GM12864 (cell line): ENCODE results near the gene TMEM125.
A peak's percentile ranks its signal among the peaks of the same experiment; 100 is the strongest.

Experiments
- DNase-seq: peaks from one replicate; pipeline ENCODE4 v3.0.0-alpha.2; 2011; ENCODE audit warnings: low read depth
- H3K4me3 ChIP-seq: 2 replicates; pipeline ENCODE4 v1.5.1; 2011; ENCODE audit warnings: mild to moderate bottlenecking, low read depth, low read length, control low read depth
- TF ChIP-seq, protein P1 (sequence below): IDR thresholded peaks from 2 replicates; pipeline ENCODE4 v1.5.1; 2011; ENCODE audit warnings: low read depth, mild to moderate bottlenecking, moderate library complexity, low read length, control low read depth, inconsistent platforms; ENCODE audit errors: missing control alignments

The TMEM125 gene

DNA sequence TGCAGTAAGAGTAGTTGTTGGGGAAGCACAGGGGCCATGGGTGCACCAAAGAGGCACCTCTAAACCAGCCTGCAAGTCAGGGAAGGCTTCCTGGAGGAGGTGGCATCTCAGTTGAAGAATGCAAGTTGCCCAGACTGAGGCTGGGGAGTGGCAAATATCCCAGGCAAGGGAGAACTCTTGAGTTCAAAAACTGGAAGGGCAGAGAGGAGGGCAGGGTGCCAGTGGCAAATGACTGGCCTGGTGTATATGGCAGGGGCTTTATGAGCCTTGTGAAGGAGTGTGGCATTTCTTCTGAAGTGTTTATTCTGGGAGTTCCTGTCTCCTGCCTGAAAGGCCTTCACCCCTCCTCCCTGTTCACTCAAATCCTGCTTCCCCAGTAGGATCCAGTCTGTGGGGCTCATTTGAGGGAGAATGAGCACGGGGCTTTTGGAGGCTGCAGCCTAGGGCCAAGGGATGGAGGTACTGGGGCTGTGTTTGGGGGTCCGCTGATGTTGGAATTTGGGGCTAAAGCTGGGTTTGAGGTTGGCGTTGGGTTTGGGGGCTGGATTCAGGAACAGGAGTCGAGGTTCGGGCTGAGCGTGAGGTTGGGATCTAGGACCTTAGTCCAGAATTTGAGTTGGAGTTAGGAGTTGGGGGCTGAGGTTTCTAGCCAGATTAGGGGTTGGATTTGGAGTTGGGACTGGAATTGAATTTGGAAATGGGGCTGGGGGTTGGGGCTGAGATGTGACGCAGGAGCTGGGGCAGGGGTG is at the start of gene TMEM125:
TSS of gene TMEM125 (plus strand) at position 357 of the 749 bp plus-strand sequence. CDS start 2,740 bp downstream, outside the sequence.
- TF ChIP-seq, protein P1, sequence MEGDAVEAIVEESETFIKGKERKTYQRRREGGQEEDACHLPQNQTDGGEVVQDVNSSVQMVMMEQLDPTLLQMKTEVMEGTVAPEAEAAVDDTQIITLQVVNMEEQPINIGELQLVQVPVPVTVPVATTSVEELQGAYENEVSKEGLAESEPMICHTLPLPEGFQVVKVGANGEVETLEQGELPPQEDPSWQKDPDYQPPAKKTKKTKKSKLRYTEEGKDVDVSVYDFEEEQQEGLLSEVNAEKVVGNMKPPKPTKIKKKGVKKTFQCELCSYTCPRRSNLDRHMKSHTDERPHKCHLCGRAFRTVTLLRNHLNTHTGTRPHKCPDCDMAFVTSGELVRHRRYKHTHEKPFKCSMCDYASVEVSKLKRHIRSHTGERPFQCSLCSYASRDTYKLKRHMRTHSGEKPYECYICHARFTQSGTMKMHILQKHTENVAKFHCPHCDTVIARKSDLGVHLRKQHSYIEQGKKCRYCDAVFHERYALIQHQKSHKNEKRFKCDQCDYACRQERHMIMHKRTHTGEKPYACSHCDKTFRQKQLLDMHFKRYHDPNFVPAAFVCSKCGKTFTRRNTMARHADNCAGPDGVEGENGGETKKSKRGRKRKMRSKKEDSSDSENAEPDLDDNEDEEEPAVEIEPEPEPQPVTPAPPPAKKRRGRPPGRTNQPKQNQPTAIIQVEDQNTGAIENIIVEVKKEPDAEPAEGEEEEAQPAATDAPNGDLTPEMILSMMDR, result no peak
- DNase-seq, result no peak
- H3K4me3 ChIP-seq, result no peak within 1 kb of the TSS

DNA sequence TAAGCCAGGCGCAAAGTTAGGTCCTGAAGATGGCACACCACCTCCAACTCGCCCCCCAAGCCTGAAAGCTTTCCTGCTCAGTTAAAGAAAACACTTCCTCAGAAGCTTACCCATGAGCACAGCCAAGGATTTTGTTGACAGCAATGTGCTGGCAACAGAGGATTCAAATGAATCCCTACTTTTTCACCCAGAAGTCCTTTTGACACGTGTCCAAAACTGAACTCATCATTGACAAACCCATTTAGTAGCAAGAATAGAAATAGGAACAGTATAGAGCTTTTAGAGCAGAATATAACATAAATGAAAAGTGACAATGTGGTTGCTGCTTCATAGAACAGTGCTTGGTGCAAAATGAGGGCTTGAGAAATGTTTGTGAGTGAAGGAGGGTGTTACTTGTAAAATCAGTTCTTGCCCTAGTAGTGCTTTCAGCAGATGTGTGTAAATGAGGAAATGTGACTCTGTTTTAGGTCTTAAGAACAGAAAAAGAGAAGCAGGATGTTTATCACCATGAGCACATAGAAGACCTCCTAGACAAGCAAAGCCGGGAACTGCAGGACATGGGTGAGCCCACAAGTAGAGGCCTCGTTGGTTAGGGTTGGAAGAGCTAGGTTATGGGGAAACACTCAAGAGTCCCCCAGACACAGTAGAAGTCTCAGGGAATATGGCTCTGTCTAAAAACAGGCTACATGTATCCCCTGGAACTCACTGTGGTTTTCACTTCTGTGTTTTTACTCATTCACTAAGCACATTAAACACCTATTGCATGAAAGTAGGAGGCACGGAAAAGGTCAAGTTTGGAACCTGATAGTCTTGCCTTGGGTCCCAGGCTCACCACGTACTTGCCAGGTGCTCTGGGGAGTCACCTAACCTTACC is 48.6 kb upstream of the TMEM125 start:
- DNase-seq, result peak; percentile 84
- H3K4me3 ChIP-seq, result no peak overlapping the region
- TF ChIP-seq, protein P1, result no peak

DNA sequence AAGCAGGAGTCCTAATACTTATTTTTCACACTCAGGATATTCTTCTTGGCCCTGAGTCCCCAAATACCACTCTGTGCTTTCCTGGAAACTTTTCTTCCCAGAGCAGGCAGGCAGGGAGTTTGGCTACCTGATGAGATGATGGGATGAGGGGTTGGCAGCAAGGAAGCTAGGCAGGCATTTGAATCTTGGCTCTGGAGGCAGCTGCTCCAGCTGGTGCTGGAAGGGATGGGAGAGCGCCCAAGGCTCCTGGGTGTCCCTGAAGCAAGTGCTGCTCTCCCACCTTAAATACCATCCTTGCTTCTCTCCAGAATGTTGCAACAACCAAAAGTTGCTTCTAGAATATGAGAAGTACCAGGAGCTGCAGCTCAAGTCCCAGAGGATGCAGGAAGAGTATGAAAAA is 48.0 kb upstream of the TMEM125 start:
- TF ChIP-seq, protein P1, result no peak
- H3K4me3 ChIP-seq, result no peak overlapping the region
- no peak for DNase-seq

DNA sequence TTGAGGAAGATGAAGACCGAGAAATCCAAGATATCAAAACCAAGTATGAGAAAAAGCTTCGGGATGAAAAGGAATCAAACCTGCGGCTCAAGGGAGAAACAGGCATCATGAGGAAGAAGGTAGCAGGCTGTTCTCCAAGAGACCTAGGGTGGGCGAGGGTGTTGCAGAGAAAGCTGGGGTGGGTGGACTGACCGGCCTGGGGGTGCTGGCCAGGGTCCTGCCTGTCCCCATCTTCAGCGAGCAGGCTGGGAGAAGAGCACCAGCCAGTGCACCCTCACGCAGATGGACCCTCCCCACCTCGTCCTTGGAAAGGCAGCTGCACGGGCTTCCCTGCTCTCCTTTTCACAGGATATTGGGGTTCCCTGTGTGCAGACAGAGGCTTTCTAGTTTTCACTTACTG is 46.9 kb upstream of the TMEM125 start:
- TF ChIP-seq, protein P1, result no peak
- no peak for DNase-seq
- H3K4me3 ChIP-seq, result no peak overlapping the region

DNA sequence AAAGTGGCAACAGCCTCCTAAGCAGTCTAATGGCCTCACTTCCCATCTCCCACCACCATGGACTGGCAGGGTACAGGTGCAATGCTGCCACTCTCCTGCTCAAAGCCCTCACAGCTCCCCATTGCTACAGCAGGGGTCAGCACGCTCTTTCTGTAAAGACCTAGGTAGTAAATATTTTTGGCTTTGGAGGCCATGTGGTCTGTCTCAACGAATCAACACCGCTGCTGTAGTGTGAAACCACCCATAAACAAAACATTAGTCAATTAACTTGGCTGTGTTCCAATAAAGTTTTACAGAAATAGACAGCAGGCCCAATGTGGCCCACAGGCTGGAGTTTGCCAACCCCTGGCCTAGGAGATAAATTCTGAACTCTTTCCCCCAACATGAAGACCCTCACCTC is 44.6 kb upstream of the TMEM125 start:
- no peak overlapping the region for H3K4me3 ChIP-seq
- DNase-seq, result no peak
- TF ChIP-seq, protein P1, result peak; percentile 18

DNA sequence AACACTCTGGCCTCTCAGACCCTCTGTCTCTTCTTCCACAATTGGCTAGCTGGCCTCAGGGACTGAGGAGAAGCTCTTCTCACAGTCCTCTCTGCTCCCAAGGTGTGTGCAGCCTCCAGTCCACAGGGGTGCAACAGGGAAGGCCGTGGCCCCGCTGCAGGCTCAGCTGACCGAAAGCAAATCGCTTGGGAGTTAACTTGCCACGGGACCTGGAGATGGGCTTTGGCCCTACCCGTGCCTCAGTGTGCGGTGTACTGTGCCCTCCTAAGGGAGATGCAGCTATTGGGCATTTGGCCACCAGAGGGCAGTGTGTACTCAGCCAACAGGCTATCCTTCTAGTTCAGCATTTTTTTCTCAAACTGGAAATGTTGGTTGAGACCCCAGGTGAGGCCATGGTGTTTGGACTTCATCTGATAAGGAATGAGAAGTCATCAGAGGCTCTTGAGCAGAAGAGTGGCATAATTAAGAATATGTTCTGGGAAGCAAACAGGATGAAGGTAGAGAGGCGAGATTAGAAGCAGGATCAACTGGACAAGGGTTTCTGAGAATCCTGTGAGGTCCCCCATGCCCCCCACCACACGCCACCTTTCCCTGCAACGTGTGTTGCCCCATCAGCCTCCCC is 42.5 kb upstream of the TMEM125 start:
- peak; percentile 55 for DNase-seq
- TF ChIP-seq, protein P1, result peak; percentile 95
- H3K4me3 ChIP-seq, result no peak overlapping the region
